Measurements from ENCODE around the gene MAST4.
A peak's percentile ranks its signal among the peaks of the same experiment; 100 is the strongest.
"Not testable (repeated sequence)": the region's sequence is repeated elsewhere in the genome, so short reads cannot be mapped to it uniquely, and the experiment has no call there.

The MAST4 gene

GRCh38 chr5:66752668-66753067 lies 156.5 kb downstream of the MAST4 start:
- FAIRE-seq = not testable (repeated sequence)

GRCh38 chr5:66757219-66757833 lies 161.1 kb downstream of the MAST4 start:
- peak; percentile 81 for FAIRE-seq

GRCh38 chr5:66757834-66758371 lies 161.7 kb downstream of the MAST4 start:
- no peak for FAIRE-seq

- FAIRE-seq = no peak
Measured at GRCh38 chr5:66769030-66769733, 173.0 kb downstream of the MAST4 start.

- no peak for FAIRE-seq
Measured at GRCh38 chr5:66769839-66770617, 173.8 kb downstream of the MAST4 start.

- no peak for FAIRE-seq
Measured at GRCh38 chr5:66777868-66778267, 181.7 kb downstream of the MAST4 start.

GRCh38 chr5:66779528-66779927 lies 183.3 kb downstream of the MAST4 start:
- no peak for FAIRE-seq

GRCh38 chr5:66788556-66788955 lies 192.4 kb downstream of the MAST4 start:
- FAIRE-seq = no peak

GRCh38 chr5:66789434-66789833 lies 193.2 kb downstream of the MAST4 start:
- FAIRE-seq = no peak

- no peak for FAIRE-seq
Measured at GRCh38 chr5:66793049-66793448, 196.9 kb downstream of the MAST4 start.

- no peak for FAIRE-seq
Measured at GRCh38 chr5:66795682-66796081, 199.5 kb downstream of the MAST4 start.

GRCh38 chr5:66796305-66797292 lies 200.4 kb downstream of the MAST4 start:
- no peak for FAIRE-seq

GRCh38 chr5:66802941-66803340 lies 206.7 kb downstream of the MAST4 start:
- FAIRE-seq = no peak

- no peak for FAIRE-seq
Measured at GRCh38 chr5:66805514-66806430, 209.6 kb downstream of the MAST4 start.

- FAIRE-seq = no peak
Measured at GRCh38 chr5:66807743-66808142, 211.6 kb downstream of the MAST4 start.

GRCh38 chr5:66808663-66809062 lies 212.5 kb downstream of the MAST4 start:
- no peak for FAIRE-seq

GRCh38 chr5:66810151-66810550 lies 214.0 kb downstream of the MAST4 start:
- no peak for FAIRE-seq

GRCh38 chr5:66810848-66811261 lies 214.7 kb downstream of the MAST4 start:
- no peak for FAIRE-seq

GRCh38 chr5:66812291-66812690 lies 216.1 kb downstream of the MAST4 start:
- FAIRE-seq = no peak

GRCh38 chr5:66813306-66813705 lies 217.1 kb downstream of the MAST4 start:
- FAIRE-seq = no peak

Measured in TTC549 (cell line).